Erythroblast (primary cell): ENCODE data around the gene POGZ.

Source experiments
- GATA1 ChIP-seq: IDR thresholded peaks from 2 replicates; pipeline ENCODE4 v1.6.1; 2011; ENCODE audit warnings: low read depth, mild to moderate bottlenecking, control low read depth, low read length, moderate library complexity
- POLR2A ChIP-seq: IDR thresholded peaks from 2 replicates; pipeline ENCODE4 v1.6.1; 2011; ENCODE audit warnings: mild to moderate bottlenecking, low read length

GRCh38 chr1:151461694-151462093, 2.4 kb upstream of the POGZ start:
- TF ChIP-seq POLR2A: no peak
- TF ChIP-seq GATA1: no peak
